KG1 (cell line): ENCODE measurements around the gene NCR3LG1.

Source experiments
- DNase-seq: peaks from one replicate; lab custom pipeline; 2025; lab: John Stamatoyannopoulos, UW

NCR3LG1 gene

DNA sequence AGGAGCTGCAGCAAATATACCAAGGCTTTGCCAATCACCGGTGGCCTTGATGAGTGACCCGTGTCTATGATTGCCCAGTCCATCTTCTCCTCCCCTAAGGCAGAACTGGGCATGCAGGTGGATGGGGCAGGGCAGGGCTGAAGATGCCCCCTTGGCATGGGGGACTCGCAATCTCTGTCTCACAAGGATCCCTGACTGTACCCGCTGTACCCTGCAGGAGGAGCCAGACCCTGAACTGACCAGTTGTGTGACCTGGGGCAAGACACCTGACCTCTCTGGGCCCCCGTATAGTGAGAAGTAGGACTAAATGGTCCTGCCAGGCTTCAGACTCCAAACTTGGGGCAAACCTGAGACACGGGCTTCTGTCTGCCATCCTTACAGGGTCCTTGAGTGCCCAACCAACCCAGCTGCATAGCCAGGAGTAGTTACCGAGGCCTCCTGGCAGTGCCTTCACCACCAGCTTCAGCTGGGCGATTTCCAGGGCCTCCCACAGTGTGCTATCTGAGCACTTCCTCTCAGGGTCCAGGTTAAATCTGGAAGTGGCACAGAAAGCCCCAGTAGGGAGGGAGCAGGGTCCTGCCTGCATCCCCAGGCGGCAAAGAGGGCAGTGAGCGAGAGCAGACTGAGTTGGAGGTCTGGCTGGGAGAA, 43.3 kb downstream of the NCR3LG1 start:
- no peak for DNase-seq

DNA sequence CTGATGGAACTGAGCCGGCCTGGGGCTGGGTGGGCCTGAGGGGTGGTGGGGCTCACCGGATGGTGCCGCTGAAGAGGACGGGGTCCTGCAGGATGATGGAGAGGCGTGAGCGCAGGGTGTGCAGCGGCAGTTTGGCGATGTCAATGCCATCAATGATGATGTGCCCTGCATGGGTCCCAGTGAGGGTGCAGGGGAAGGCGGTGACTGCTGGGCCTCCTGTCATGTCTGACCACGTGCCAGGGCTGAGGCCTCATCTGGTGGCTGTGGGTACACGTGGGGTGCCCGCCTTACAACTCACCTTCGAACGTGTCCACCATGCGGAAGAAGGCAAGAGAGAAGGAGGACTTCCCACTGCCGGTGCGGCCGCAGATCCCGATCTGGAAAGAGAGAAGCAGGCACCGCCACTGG, 44.0 kb downstream of the NCR3LG1 start:
- DNase-seq = no peak

DNA sequence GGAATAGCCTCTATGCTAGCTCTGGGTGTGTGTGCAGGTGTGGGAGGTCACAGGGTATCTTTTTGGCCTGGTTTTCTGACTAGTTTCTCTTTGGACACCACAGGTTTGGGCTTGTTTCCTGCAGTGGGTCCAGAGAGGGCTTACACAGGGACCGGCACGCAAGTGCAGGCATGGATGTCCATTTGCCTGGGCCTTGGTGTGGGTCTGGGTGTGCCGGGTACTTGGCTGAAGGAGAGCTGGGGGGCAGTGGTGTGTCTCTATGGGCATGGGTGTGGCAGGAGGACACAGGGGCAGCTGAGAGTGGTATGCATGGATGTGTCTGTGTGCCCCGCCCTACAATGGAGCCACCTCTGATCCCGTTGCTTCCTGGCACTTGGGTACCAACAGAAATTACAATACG, 44.4 kb downstream of the NCR3LG1 start:
- no peak for DNase-seq

DNA sequence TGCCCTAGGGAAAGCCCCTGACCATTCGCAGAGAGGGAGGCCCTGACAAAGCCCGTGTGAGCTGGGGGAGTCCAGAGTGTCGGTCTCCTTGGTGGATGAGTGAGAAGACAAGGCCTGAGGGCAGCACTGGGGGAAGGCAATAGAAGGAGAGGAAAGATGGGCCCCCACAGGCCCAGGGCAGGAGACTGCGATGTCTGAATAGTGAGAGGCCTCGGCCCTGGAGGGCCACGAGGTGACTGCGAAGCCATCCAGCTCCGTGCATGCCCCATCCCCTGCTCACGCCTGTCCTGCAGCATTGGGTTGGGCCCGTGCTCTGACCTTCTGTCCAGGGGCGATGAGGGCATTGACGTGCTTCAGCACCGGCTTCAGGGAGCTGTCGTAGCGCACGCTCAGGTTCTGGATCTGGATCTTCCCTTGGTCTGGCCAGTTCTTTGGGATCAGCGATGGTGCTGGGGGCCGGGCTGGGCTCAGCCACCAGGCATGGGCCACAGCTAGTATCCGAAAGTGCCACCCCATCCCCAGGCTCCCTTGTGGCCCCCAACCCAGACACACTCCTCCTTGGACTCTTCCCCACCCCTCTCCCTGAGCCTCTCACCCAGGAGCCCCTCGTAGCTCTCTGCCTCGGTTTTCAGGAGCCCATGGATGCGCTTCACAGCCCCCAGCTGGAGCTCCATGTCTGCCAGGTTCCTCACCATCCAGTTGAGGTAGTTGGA, 45.2 kb downstream of the NCR3LG1 start:
- no peak for DNase-seq

DNA sequence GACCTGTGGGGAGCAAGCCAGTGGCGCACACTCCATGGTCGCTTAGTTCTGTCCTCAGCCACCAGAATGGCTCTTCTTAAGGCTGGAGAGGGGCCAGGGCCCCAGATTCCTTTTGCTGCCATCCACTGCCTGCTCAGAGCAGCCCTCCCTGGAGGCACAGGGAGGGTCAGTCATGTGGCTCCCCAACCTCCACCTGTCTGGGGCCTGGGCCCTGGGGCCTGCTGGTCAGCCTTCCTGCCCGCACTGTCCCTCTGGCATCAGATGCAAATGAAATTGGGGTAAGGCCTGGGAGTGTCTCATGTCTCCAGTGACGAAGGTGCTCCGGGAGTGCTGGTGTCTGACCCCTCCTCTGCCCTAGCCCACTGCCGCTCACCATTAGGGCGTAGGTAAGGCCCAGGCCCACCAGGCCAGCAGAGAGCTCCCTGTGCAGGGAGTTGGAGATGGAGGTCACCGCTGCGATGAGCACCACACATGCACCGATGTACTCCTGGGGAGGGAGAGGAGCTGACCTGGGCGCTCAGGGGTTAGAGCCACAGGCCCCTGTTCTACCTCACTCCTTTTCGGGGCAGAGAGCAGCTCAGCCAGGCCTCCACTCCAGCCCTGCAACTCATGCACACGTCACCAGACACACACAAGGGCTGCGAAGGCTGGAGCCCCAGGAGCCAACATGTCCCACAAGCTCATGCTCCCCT, 45.9 kb downstream of the NCR3LG1 start:
- DNase-seq = no peak

DNA sequence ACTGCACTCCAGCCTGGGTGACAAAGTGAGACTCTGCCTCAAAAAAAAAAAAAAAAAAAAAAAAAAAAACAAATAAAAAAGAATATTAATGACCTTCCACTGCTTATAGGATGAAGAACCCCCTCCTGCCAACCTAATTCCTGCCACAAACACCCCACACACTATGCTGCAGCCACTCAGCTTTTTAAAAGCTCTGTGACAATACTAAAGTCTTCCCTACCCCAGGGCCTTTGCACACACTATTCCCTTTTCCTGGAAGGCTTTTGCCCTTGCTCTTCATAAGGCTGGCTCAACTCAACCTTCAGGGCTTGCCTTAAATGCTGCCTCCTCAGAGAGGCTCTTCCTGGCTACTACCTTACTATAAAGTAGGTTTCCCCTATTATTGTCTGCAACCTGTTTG, 47.6 kb downstream of the NCR3LG1 start:
- DNase-seq = no peak

DNA sequence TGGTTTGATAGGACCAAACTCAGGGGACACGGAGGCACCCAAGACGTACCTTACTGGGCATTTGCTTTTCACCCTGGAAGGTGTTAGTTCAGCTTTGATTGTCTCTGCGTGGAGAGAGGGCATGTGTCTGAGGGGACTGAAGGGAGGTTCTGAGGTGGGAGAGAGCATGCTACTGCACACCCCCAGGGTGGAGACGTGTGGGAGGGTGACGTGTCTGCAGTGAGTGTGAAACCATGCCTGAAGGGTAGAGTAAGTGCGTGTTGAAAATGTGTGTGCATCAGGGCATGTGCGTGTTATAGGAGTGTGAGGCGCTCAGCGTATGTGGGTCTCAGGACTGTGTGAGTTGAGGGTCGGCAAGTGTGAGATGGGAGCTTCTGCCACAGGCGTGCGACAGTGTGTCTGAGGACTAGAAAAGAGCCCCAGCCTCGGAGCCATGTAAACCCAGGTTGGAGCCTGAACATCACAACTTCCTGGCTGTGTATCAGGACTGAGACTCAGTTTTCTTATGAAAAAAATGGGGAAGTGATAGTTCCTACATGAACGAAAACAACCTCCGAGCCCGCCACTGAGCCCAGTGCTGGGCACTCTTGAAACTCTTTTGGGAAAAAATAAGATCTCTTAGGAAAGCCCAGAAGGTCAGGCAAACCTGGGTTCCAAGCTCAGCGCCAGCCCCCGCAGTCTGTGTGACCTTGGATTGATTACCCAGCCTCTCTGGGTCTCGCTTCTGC, 48.6 kb downstream of the NCR3LG1 start:
- no peak for DNase-seq

DNA sequence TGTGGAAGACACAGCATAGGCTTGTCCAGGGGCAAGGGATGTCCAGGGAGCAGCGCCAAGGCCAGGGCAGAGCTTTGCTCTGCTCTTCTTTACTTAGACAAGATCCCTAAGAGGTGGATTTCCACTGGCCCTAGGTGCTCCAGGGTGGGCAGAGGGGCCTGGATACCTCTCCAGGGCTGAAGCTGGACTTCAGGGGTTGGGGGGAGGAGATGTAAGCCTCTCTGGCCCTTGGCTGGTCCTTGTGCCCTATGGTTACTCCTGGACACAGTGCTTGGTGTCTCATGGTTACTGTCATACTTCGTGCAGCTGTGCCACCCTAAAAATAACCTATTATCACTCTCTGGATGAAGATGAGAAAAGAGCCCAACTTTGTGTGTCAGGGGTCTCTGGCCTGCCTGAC, 49.7 kb downstream of the NCR3LG1 start:
- DNase-seq = no peak

DNA sequence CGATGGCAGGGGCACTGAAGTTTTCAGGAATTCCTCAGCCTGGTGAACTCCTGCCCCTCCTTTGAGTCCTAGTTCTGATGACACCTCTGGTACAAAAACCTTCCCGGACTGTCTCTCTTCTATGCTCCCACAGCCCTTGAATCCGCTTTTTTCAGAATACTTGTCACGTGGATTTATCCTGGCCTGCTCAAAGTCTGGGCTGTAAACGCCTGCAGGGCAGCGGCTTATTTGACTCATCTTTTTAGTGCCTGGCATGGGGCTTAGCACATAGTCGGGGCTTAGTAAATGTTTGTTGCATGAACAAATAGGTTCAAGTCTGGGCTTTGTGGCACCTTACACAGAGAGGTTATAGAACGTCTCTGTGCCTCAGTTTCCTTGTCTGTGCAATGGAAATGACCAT, 50.2 kb downstream of the NCR3LG1 start:
- DNase-seq = no peak

DNA sequence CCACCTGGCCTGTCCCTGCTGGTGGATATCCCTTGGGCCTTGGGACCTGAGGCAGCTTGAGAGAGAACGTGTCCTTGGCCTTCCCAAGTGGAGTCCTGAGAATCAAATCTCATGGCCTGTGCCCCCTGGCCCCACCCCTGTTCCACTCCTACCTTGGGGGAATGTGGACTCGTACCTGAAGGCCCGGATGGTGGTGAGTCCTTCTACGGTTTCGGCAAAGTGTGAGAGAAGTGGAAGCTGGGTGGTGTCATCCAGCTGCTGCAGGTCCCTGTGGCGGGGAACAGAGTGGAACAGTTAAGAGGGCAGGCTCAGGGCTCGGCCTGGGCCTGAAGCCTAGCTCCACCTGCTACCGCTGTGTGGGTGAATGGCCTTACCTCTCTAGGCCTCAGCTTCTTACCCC, 50.9 kb downstream of the NCR3LG1 start:
- DNase-seq = no peak

DNA sequence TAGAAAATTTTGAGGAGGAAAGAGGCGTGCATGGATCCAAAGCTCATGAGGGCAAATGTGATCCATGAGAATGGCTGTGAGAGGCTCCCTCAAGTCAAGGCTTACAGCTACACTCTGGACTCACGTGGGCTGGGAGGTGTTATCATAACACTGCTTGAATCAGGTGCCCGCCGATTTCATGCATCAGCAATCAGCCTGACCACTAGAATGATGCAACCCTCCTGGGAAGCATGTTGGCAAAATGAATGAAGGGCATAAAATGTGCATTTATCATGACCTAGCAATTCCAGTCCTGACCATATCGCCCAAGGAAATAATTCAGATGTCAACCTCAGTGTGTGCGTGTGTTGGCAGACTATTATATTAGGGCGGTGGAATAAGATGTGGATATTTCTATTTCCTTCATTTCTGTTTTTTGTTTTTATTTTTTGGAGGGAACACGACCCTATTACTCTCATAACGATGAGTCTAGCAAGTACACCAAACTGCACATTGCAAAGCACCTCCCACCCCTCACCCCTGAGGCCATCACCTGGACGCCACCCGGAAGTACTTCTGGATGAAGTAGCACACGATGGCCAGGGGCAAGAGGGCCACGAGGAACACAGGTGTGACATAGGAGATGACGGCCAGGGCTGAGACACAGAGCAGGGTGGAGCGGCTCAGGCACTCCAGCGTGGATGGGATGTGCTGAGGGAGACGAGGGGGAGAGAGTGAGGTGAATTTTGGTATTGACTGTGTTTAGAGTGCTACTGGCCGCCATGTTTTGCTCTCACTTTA, 52.6 kb downstream of the NCR3LG1 start:
- DNase-seq = no peak

DNA sequence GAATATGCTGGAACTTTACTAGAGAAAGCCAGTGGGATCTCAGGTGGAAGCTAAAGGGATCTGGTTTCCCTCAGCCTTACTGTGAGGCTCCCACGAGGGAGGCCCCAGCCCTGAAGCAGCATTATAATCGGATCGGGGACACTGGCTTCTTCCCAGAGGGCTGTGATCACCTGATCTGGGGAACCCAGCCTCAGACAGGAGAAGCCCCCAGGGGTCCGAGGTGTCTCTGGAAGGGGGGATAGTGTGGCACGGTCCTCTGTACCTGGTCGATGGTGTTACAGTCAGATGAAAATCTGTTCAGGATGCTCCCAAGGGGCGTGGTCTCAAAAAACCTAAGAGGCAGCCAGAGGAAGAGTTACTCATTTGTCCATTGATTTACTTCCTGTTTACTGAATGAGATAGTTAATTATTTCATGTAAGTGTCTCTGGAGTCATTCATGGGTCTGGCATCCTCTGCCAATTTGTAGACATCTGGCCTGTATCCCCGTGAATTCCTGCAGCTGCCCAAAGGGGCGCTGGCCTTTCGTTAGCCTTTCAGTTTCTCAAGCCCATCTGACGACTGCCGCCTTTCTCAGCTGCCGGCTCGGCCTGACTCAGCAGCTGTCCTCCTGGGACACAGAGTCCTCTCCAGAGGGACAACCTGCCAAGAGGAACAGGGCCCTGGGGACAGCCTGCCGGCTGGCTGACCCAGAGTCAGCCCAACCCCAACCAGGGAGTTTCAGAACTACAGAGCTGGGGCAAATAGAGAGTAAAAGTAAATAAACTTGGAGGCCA, 53.8 kb downstream of the NCR3LG1 start:
- DNase-seq = no peak

DNA sequence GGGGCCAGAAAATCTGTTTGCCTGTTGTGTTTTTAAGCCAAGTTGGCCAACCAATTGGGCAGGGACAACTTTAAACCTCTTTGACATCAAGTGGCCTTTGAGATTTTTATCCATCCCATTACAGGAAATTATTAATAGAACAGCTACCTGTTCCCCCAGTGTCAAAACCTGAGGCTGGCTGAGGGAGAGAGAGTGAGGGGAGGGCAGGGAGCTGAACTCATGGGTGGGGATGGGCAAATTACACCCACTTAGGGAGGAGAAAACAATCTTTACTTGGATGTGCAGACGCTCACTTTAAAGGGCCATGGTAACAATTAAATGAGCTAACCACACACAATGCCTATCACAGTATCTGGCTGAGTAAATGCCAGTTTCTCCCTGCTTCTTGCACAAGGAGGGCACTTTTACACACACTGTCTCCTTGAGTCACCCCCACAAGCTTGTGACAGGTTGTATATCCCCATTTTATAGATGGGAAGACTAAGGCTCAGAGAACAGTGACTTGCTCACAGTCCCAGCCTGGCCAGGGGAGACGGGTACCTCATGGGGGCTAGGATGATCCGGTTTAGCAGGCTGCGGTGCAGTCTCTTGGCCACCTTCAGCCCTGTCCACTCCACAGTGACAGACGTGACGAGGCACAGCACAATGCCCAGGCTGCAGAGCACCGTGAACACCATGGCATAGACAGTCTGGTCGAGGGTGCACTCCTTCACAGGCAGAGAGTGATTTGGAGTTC, 54.6 kb downstream of the NCR3LG1 start:
- DNase-seq = no peak

DNA sequence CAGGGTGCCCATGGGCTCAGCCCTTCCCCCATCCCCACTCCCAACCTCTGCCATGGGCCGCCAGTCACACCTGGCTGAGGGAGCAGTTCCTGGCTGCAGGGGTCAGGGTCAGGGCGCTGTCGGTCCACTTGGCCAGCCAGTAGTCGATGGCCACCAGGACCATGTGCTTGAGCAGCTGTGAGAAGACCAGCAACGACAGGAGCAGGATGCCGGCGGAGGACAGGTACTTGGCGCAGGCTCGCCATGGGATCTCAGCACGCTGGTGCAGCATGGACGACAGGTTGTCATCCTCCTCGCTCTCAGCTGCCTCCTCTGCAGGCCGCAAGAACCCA, 55.2 kb downstream of the NCR3LG1 start:
- DNase-seq = no peak

DNA sequence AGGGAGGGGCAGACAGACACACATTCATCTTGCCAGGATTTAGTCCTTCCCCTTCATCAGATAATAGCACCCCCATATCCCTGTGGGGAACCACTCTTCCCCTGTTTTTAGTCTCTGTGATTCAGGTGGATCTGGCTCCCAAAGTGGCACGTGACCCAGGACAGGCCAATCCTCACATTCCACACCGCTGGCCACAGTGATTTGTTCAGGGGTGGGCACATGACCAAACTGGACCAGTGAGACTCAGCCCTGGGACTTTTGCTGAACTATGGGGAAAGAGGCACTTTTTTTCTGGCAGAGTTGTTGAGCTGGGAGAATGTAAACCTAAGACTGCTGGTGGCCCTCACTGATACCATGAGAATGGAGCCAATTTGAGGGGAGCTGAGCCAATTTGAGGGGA, 56.0 kb downstream of the NCR3LG1 start:
- DNase-seq = no peak

DNA sequence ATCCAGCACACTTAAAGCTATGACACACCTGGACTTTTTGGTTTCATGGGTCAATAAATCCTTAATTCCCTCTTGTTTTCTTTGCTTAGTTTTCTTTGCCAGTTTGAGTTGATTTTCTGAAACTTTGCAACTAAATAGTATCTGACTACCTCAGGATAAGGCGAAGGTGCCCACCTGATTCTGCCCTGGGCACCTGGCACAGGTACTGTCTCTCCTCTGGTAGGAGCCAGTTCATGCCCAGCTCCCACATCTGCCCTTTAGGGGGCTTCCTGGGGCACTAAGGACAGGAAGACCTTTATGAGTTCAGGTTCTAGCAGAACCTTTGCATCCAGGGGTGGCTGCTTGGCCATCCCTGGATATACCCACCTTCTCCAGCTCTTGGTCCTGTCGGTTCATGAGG, 56.4 kb downstream of the NCR3LG1 start:
- no peak for DNase-seq

DNA sequence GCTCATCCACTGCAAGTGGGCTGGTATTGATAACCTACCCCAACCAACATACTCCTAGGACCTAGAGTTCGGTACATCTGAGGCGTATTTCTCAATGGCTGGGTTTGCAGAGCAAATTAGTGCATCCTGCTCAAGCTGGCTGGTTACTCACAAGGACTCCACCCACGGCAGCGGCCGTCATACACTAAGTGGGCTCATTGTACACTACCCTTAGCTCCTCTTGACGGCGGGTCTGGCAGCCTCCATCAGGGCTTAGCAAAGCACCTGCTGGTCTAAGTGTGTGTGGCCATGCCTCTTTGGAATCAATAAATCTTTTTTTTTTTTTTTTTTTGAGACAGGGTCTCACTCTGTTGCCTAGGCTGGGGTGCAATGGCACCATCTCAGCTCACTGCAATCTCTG, 57.0 kb downstream of the NCR3LG1 start:
- no peak for DNase-seq

DNA sequence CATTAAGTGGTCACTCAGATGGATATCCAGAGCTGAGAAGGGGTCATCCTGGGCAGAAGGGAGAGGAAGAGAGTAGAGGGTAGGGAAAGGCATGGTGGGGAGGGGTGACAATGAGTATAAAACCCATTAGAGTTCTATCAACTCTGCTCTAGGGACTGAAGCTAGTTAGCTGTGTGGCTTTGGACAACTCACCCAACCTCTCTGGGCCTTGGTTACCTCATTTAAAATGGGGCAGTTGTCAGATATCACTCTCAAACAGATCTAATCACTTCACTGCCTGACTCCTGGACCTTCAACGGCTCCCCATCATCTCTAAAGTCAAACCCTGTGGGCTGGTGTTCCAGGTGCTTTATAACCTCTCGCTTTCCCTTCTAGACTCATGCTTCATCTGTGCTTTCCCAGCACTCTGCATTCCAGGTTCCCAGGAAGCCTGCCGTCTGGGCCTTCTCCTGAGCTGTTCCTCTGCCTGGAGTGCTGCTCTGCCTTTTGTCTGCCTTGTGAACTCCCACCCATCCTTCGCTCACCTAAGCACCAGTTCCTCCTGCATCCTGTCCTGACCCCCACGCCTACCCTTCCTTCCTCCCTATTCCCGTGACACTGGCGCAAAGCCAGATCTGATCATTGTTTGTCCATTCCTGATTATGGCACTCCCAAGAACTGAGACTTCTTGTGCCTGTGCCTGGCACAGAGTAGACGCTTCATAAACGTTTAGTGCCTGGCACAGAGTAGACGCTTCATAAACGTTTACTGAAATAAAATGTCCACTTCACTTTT, 59.2 kb downstream of the NCR3LG1 start:
- no peak for DNase-seq

DNA sequence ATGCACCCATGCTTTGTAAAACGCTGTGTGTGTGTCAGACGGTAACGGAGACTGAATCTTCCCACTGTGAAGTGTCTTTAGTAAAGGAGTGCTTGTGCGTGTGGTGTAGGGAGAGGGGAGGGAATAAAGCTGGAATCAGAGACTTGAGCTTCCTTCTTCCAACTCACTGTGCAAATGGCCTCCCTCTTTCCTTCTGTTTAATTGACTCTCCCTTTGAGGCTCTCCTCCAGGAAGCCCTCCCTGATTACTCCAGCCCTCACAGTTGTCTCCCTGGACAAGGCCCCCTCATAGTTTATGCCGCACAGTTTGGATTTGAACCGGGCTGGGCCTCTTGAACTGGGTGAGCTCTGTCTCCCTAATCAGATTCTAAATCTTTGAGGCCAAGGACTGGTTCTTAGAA, 59.8 kb downstream of the NCR3LG1 start:
- DNase-seq = no peak
